GM19467 (cell line): ENCODE measurements around the gene SF3B1.
"Not testable (repeated sequence)": the region's sequence is repeated elsewhere in the genome, so short reads cannot be mapped to it uniquely, and the experiment has no call there.

ENCODE experiments used
- ATAC-seq: cut with Tn5 transposase; IDR thresholded peaks from one replicate; pipeline ENCODE4 v1.9.1; 2021; ENCODE audit warnings: mild to moderate bottlenecking, moderate library complexity; ENCODE audit not compliant: unreplicated experiment

SF3B1 gene, protein sequence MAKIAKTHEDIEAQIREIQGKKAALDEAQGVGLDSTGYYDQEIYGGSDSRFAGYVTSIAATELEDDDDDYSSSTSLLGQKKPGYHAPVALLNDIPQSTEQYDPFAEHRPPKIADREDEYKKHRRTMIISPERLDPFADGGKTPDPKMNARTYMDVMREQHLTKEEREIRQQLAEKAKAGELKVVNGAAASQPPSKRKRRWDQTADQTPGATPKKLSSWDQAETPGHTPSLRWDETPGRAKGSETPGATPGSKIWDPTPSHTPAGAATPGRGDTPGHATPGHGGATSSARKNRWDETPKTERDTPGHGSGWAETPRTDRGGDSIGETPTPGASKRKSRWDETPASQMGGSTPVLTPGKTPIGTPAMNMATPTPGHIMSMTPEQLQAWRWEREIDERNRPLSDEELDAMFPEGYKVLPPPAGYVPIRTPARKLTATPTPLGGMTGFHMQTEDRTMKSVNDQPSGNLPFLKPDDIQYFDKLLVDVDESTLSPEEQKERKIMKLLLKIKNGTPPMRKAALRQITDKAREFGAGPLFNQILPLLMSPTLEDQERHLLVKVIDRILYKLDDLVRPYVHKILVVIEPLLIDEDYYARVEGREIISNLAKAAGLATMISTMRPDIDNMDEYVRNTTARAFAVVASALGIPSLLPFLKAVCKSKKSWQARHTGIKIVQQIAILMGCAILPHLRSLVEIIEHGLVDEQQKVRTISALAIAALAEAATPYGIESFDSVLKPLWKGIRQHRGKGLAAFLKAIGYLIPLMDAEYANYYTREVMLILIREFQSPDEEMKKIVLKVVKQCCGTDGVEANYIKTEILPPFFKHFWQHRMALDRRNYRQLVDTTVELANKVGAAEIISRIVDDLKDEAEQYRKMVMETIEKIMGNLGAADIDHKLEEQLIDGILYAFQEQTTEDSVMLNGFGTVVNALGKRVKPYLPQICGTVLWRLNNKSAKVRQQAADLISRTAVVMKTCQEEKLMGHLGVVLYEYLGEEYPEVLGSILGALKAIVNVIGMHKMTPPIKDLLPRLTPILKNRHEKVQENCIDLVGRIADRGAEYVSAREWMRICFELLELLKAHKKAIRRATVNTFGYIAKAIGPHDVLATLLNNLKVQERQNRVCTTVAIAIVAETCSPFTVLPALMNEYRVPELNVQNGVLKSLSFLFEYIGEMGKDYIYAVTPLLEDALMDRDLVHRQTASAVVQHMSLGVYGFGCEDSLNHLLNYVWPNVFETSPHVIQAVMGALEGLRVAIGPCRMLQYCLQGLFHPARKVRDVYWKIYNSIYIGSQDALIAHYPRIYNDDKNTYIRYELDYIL

DNA sequence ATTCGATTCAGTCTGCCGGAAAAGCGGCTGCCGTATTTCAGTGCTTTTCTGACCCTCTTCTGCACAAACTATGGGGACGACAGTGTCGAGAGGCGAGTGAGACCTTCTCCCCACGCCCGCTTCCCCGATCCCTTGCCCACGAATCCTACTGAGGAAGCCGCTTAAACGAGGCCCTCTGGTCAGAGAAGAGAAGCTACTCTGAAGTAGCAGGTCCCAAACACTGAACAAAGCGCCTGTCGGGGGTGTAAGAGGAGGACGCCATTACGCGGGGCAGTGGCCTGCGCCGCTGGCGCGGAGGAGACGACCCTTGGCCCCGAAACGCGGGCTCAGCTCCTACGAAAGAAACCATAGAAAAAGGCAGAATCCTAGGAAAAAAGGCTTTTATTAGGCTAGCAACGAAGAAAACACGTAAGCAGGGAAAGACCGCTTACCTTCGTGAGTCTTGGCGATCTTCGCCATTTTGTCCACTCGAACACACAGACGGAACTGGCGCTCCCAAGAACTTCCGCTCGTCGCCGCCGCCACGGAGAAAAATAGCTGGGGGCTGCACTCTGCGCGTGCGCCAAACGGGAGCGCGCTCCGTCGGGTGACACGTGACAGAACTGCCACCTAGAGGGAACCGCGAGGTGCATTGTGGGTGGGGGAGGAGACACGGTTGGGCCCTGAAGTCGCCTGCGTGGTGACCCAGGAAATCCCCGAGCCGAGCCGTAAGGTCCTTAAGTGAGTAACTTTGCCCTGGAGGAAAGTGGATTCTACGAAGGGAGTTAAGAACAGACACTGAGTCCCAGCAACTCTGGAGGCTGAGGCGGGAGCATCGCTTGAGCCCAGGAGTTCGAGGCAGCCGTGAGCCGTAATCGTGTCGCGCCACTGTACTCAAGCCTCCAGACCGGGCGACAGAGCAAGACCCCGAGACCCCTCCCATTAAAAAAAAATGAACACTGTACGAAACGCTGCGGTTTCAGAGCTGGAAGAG is at the start of gene SF3B1:
Gene SF3B1, minus strand, starts transcription at position 488 of the 973 bp plus-strand sequence. Its CDS starts 29 bp downstream, at position 459.
- peak; percentile 94 for ATAC-seq

DNA sequence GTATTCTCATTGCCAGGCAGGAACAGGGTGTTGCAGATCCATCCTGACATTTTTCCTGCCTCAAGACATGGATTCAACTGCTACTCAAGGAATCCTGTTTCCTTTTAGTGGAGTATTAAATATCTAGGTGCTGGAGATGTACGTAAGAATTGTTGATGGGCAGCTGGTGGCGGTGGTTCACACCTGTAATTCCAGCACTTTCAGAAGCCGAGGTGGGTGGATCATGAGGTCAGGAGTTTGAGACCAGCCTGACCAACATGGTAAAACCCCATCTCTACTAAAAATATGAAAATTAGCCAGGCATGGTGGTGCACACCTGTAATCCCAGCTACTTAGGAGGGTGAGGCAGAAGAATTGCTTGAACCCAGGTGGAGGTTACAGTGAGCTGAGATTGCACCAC is 49.4 kb upstream of the SF3B1 start:
- ATAC-seq: not testable (repeated sequence)

DNA sequence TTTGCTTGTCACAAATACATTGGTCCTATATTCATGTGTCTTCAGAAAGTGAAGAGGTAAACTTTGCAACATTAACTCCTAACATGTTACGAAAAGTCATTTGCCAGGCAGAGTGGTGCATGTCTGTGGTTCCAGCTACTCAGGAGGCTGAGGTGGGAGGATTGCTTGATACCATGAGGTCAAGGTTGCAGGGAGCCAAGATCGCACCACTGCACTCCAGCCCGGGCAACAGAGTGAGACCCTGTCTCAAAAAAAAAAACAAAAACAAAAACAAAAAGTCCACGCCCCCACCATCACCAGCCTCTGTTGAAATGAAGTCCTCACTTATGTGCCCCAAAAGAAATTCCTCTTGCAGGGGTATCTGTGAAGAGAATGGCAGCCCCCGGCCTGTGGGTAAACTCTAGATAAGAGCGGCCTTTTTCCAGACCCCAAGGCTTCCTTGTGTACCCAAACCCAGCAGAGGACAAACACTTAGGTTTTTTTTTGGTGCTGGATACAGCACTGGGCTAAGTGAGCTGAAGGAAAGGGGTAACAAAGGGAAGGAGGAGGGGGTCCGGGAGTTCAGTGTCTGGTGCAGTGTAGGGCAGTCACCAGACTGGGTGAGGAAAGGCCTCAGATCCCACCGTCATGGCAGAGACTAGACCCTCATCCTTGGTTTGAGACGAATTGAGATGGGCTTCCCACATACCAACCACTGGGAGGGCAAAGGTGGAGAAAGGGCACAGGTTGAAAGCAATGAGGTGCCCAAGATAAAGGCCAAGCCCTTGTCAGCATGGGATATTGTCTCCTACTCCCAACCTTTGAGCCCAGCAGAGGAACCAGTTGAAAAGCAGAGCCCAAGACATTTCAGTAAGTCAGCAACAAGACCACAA is 45.6 kb upstream of the SF3B1 start:
- no peak for ATAC-seq

DNA sequence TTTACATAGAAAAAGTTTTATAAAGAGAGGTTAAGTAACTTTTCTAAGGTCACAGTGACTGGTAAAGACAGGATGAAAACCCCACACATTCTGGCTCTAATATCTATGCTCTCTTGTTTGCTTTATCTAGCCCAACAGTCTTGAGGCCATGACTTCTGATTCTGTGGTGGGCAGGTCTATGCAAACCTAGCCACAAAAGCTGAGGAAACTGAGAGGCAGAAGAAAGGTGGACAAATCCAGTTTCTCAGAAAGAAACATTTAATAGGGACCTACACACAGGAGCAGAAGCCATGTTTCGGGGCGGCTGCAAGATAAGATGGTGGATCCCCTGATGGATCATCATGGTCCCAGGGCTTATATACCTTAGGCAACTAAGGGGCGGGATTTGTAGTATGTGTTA is 43.0 kb upstream of the SF3B1 start:
- no peak for ATAC-seq

DNA sequence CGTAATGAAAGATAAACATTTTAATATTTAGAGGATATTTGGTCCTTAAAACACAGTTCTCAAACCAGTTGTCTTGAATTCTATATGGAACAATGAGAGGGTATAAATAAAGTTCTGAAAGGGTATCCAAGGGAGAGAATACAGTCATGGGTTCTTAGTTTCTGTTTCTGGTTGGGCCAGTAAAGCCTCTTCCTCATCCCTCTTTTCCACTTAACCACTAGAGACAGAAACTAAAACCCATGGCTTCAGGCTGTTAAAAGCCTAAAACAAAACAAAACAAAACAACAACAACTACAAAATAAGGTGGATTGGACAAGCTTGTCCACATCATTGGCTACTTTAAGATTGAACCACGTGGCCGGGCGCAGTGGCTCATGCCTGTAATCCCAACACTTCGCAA is 37.3 kb upstream of the SF3B1 start:
- no peak for ATAC-seq

DNA sequence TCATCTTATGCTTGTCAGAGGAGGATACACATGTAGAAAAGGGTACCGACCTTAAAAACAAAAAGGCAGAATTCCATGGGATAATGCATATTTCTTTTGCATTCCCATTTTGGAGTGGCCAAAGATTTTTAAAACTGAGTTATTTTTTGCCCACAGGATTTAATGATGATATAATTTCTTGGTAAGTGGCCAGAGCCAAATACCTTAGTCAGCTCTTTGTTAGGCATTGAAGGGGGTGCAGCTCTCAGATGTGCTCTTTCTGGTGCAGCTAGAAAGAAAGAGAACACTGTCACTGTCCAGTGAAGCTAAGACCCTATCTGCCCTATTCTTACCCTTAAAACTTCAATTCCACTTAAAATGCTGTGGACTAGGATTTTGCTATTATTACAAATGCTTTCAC is 29.3 kb upstream of the SF3B1 start:
- no peak for ATAC-seq

DNA sequence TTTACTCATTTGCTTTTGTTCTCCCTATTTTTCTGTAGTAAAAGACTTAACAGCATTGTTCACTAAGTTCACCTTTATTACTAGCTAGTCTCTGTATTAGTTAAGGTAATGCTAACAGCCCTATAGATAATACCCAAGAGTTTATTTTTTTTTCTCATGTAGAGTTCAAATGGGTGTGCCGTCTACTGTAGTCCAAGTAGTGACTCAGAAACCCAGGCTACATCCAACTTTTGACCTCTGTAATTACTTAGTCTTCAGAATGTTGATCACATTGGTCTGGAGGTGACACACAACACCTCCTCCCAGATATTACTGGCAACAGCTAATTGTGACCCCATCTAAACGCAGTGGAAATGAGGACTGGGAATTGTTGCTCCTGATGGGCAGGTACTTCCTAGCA is 26.2 kb upstream of the SF3B1 start:
- ATAC-seq: no peak

DNA sequence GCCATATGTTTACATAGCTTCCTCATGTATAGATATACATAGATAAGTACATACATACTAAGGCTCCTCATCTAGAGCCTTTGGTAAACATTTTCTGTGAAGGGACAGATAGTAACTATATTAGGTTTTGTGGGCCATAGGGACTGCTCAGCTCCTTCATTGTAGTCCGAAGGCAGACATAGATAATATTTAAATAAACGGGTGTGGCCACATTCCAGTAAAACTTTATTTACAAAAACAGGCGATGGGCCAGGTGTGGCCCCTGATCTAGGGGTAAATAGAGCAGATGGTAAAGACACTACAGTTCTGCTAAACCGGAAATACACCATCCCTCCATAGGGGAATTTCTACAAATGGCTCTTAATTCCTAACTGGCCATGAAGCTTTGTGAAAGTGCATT is 25.8 kb upstream of the SF3B1 start:
- no peak for ATAC-seq

DNA sequence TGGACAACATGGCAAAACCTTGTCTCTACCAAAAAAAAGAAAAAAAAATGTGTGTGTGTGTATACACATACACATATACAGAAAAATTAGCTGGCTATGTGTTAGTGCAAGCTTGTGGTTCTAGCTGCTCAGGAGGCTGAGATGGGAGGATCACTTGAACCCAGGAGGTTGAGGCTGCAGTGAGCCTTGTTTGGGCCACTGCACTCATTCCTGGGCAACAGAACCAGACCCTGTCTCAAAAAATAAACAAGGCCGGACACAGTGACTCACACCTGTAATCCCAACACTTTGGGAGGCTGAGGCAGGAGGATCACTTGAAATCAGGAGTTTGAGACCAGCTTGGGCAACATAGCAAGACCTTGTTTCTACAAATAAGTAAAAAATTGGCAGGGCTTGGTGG is 20.6 kb upstream of the SF3B1 start:
- no peak for ATAC-seq

DNA sequence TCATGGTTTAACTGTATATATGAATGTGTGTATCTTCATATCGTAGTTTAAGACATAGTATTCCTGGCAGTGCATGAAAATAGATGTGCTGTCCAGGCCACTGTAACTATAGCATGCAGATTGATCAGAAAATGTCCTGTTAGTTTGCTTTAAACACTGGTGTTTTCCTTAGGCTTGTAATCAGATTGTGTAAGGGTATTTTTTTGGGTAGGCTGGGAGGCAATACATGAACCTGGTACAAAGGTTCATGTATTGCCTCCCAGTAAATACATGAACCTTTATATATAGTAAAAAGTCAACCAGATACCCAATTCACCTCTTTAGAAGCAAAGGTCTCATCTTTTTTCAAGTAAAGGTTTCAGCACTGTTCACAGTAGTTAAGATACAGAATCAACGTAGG is 20.1 kb upstream of the SF3B1 start:
- no peak for ATAC-seq

DNA sequence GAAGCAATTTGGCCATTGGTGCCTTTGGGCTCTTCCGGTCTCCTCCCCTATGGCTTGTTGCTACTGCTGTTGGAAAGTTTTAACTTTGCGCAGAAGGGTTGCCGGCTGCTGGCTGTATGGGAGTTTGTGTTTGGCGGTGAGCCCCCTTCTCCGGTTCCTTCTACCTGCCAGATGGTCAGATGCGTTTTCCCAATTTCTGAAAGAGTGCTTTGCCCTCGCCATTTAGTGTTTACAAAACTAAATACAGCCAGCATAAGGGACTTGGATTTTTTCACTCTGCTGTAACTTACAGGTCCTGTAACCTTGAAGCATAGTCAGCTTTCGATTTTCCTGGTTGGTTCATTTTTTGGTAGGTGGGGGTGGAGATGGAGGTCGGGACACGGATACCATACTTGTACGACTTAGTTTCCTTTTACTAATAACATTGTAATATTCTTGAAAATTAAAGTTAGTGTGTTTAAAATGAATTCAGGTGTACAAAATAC is 19.1 kb upstream of the SF3B1 start:
- peak; percentile 18 for ATAC-seq

DNA sequence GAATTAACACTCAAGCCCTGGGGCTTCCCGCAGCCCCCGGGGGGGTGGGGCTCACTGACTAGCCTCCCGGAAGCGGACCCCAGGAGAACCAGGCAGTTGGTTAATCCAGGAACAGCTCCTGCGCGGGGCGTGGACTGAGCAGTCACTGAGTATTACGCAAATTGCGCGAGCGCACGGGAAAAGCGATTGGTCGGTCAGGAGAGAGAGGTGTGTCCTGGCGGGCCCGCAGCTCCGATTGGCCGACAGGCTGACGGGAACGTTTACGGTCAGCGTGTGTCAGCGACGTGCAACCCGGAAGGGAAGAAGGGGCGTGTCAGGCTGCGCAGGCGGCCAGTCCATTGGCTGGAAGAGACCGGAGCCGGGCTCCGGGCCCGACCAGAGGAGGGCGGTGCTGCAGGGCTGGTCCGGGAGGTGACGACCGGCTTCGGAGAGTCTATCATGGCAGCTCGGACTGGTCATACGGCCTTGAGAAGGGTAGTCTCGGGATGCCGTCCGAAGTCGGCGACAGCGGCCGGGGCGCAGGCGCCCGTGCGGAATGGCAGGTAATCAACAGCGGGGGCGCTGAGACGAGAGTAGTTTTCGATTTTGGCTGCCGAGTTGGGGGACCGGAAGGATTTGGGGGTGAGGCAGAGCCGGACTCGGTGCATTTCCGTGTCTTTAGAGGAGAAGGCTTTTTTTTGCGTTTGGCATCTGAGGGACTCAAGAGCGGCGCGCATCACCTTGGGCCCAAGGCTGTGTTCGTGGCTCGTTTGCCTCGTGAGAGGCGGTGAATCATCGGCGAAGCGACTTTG is 18.5 kb upstream of the SF3B1 start, which contains the start of gene COQ10B:
Gene COQ10B, plus strand, starts transcription at position 430 of the 791 bp plus-strand sequence. Its CDS starts 9 bp downstream, at position 439.
- ATAC-seq: peak; percentile 94

DNA sequence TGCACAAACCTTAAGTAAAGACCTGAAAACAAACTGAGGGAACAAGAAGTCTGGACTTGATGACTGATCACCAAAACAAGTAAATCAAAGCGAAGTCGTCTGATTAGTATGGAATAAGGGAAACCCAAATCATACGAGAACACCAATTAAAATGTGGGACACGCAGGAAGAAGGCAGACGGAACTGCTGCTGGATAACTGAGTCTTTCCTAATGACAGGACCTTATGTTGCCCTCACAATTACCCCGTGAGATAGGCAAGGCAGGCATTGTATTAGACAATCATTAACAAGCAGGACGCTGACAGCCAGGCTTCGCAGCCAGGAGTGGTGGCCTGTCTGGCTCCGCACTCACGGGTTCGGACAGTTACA is 17.9 kb upstream of the SF3B1 start:
- no peak for ATAC-seq

DNA sequence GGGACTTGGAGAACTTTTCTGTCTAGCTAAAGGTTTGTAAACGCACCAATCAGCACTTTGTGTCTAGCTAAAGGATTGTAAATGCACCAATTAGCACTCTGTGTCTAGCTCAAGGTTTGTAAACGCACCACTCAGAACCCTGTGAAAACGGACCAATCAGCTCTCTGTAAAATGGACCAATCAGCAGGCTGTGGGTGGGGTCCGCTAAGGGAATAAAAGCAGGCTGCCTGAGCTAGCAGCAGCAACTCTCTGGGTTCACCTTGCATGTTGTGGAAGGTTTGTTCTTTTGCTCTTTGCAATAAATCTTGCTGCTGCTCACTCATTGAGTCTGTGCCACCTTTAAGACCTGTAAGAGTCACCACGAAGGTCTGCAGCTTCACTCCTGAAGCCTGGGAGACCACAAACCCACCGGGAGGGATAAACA is 16.1 kb upstream of the SF3B1 start:
- not testable (repeated sequence) for ATAC-seq

DNA sequence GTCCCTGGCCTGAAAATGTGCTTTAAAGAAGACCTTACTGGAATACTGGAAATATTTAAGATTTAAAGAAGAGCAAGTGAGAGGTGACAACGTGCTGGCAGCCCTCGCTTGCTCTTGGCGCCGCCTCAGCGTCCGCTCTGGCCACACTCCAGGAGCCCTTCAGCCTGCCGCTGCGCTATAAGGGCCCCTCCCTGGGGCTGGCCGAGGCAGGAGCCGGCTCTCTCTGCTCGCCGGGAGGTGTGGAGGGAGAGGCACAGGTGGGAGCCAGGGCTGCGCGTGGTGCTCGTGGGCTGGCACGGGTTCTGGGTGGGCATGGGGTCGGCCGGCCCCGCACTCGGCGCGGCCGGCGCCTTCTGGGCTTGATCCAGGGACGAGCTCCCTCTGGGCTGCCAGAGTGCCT is 15.6 kb upstream of the SF3B1 start:
- no peak for ATAC-seq

DNA sequence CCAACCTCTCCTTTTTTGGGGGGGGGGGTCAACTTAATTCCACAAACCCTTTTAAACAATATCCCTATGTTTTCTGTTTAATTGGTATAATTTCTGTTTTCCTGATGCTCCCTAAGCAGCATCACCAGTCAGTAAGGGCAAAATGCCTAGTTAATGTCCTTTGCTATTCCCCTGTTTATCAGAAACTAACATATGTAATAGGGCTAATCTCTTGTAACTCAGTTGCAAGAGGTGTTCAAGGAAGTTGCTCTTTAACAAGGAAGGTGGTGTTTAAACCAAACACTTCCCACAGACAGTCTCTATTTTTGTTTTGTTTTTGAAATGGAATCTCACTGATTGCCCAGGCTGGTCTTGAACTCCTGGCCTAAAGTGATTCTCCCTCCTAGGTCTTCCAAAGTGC is 12.0 kb upstream of the SF3B1 start:
- no peak for ATAC-seq

DNA sequence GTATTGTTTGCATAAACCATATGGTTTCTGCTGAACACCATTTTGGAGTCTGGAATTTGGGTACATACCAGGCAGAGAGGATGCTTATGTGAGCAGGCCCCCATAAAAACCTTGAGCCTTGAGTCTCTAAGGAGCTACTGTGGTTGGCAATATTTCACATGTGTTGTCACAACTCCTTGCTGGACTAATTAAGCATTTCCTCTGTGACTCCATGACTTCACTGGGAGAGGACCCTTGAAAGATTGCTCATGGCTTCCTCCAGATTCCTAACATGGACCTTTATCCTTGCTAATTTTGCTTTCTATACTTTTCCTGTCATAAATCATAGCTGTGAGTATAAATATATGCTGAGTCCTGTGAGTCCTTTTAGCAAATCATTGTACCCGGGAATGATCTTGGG is 10.9 kb upstream of the SF3B1 start:
- no peak for ATAC-seq

DNA sequence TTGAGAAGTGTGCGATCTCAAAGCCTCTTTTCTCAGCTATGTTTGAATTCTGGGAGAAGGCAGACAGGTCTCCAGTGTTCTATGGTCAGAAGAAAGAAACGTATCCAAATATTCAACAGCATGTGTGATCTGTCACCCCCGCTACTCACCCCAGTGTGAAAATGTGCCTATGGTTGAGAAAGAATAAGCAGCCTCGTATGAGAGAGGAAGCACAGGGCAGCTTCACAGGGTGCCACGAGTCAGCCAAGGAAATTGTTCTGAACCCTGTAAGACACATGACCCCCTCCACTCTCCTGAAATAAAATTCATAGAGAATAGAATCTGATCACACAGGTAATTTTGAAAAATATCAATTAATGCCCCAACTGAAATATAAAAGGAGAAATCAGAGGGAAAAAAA is 8.0 kb upstream of the SF3B1 start:
- no peak for ATAC-seq
